Pancreas (tissue), 10 donors: Measurements from ENCODE around the gene INSC. TPM values are rescaled to one million over a fixed set of nuclear protein-coding genes. Genes with fewer than 3 reads are reported as not detected.

ENCODE experiments used
- ATAC-seq, 4 donors: fragments of 200-7000 bp; cut with Tn5 transposase; one replicate each; pipeline versions ENCODE4 v1.8.0 to v1.9.1; 2020; ENCODE audit warnings: mild to moderate bottlenecking in 4 of 4, moderate library complexity in 4 of 4
- DNase-seq, 6 donors: peaks; one replicate each; pipeline ENCODE4 v3.0.0-alpha.2; 2020
- FAIRE-seq: peaks from 2 replicates; lab custom pipeline; 2012; peaks lifted over from hg19 to GRCh38; lab: Jason Lieb, UNC
- H3K27ac ChIP-seq, 4 donors: fragments of 200-600 bp; sonication (generic); 1 replicate in 3 of 4; 2 replicates in 1 of 4; pipeline versions ENCODE4 v1.5.0 to v1.8.0; 2020
- H3K27me3 ChIP-seq, 4 donors: fragments of 200-600 bp; one replicate each; pipeline ENCODE4 v1.8.0; 2021
- H3K36me3 ChIP-seq, 3 donors: fragments of 200-600 bp; sonication (generic) in 1 of 3; one replicate each; pipeline versions ENCODE4 v1.5.0 to v1.8.0; 2020 to 2021
- H3K4me1 ChIP-seq, 3 donors: fragments of 200-600 bp; one replicate each; pipeline ENCODE4 v1.8.0; 2021
- H3K4me3 ChIP-seq, 4 donors: fragments of 200-600 bp; sonication (generic) in 2 of 4; one replicate each; pipeline versions ENCODE4 v1.5.0 to v1.8.0; 2020 to 2021
- H3K9me3 ChIP-seq, 4 donors: fragments of 200-600 bp; one replicate each; pipeline ENCODE4 v1.8.0; 2021
- WGBS, 2 donors: extraction: QIAGEN DNeasy Blood & Tissue Kit; methylation state at CpG; one replicate each; pipeline ENCODE4 v1.1.7; 2013; 5-methylcytosine and 5-hydroxymethylcytosine counted together
- intact Hi-C, 3 donors: fragments of 100-400 bp; cut with DNase I; formaldehyde crosslinking; loops; one replicate each; pipeline versions ENCODE4 v1.11.1 to v1.14.2; 2022
- polyA plus RNA-seq, 2 donors: library from polyadenylated mRNA; stranded (reverse); fragments of 200-250 nt; gene quantifications; one replicate each; pipeline ENCODE4 v1.2.3, GENCODE V29; 2013
- total RNA-seq, 6 donors: library from RNA; stranded (reverse); fragmentation: NEBNext Ultra II Directional in 4 of 6; extraction: Animal tissue kit (Norgen Biotek cat#: 25700) in 4 of 6; gene quantifications; one replicate each; pipeline versions ENCODE4 v1.2.1 to v1.2.4, GENCODE V29; 2021 to 2023
- TF ChIP-seq, protein P1 (sequence below), 4 donors: fragments of 200-600 bp; sonication (generic) in 3 of 4; IDR thresholded peaks; one replicate each; pipeline versions ENCODE4 v1.5.0 to v1.8.0; 2021; ENCODE audit warnings: antibody characterized with exemption in 4 of 4
- donor health status: healthy with polysubstance abuse.
- donor health status: DM: no; HTN: no; CAD: no; lungs with moderate emphysema.
- donor health status: DM: no; HTN: no; CAD: no.
- donor health status: control.
- donor health status: control.
- donor health status: Bipolar disorder and iron deficiency.
- donor health status: DM: yes; HTN: yes; CAD: no.
- donor health status: DM: no; HTN: no; CAD: no.
- donor health status: DM: no; HTN: no; CAD: no.
- donor health status: DM: yes; HTN: yes; CAD: no.

Gene INSC
- total and polyA plus RNA-seq, 8 donors, result 0.50 to 1.6 (median 0.57) TPM

- DNase-seq (no peak), ATAC-seq (no peak), FAIRE-seq (no peak)
- Histone ChIP-seq H3K27me3 (no peaks in the 10 kb centered on the region), H3K36me3 (no peaks in the 10 kb centered on the region), H3K4me1 (no peaks in the 10 kb centered on the region), H3K27ac (no peak overlapping the region), H3K4me3 (no peak overlapping the region), H3K9me3 (no peaks in the 10 kb centered on the region)
- 0 to 89% methylated on average over 2 of the region's 2 CpGs for WGBS, 2 donors
- TF ChIP-seq, protein P1, sequence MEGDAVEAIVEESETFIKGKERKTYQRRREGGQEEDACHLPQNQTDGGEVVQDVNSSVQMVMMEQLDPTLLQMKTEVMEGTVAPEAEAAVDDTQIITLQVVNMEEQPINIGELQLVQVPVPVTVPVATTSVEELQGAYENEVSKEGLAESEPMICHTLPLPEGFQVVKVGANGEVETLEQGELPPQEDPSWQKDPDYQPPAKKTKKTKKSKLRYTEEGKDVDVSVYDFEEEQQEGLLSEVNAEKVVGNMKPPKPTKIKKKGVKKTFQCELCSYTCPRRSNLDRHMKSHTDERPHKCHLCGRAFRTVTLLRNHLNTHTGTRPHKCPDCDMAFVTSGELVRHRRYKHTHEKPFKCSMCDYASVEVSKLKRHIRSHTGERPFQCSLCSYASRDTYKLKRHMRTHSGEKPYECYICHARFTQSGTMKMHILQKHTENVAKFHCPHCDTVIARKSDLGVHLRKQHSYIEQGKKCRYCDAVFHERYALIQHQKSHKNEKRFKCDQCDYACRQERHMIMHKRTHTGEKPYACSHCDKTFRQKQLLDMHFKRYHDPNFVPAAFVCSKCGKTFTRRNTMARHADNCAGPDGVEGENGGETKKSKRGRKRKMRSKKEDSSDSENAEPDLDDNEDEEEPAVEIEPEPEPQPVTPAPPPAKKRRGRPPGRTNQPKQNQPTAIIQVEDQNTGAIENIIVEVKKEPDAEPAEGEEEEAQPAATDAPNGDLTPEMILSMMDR (IDR thresholded peaks at IDR 0.05), result no peak
- intact Hi-C loops, result no loop called here
Measured at GRCh38 chr11:15229069-15229468, 114.3 kb downstream of the INSC start.

- no peak for FAIRE-seq
Measured at GRCh38 chr11:15232496-15232895, 117.8 kb downstream of the INSC start.

DNA sequence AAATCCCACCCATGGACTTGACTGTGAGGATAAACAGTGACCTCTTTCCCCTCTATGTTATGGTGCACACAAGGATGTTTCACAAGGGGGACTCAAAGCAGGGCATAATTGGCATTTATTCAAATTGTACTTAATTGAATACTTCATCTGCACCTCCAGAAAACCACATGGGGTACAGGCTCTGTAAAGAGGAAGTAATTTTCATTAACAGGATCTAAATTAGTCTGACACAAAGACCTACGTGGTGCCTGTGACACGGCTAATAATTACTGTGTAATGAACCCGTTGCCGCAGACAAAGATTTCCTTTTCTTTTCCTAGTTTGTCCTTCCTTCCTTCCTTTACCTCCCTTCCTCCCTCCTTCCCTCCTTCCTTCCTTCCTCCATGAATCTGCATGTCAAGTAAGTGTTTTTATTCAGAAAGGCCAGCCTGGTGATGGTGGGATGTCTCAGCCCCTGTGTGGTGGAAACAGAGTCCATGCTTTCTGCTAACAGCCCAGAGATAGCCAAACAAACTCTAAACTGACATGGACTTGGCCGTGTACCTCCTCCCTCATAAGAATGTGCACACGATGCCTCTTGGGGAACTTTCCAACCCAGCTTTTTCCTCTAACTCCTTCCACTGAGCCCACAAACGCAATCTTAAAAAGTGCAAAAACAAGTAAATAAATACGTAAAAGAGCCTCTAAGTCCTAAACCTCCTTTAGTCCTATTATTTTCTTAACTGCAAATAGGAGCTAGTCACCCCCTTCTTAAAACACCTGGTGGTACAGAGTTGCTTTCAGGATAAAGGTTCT lies 118.8 kb downstream of the INSC start:
- no peak for DNase-seq
- TF ChIP-seq, protein P1 (IDR thresholded peaks at IDR 0.05), result no peak
- FAIRE-seq, result no peak
- H3K9me3 ChIP-seq, result no peaks in the 10 kb centered on the region
- no peaks in the 10 kb centered on the region for H3K36me3 ChIP-seq
- no peaks in the 10 kb centered on the region for H3K27me3 ChIP-seq
- ATAC-seq, result no peak
- no peaks in the 10 kb centered on the region for H3K4me1 ChIP-seq
- 69 to 81% methylated on average over 8 of the region's 8 CpGs for WGBS, 2 donors
- no peak overlapping the region for H3K4me3 ChIP-seq
- H3K27ac ChIP-seq, result no peak overlapping the region
- intact Hi-C loops, result no loop called here

More at GRCh38 chr11:15232496-15232895, 117.8 kb downstream of the INSC start:
- Histone ChIP-seq H3K36me3 (no peaks in the 10 kb centered on the region), H3K27me3 (no peaks in the 10 kb centered on the region), H3K4me1 (no peaks in the 10 kb centered on the region), H3K27ac (no peak overlapping the region), H3K4me3 (no peak overlapping the region), H3K9me3 (no peaks in the 10 kb centered on the region)
- intact Hi-C loops, result no loop called here
- WGBS, 2 donors, result 74 to 78% methylated on average over 4 of the region's 4 CpGs
- ATAC-seq, result no peak
- TF ChIP-seq, protein P1 (IDR thresholded peaks at IDR 0.05), result no peak
- no peak for DNase-seq

- no peaks in the 10 kb centered on the region for H3K27me3 ChIP-seq
- FAIRE-seq (no peak), ATAC-seq (no peak), DNase-seq (no peak)
- WGBS, 2 donors, result 79 to 86% methylated on average over 3 of the region's 3 CpGs
- intact Hi-C loops, result no loop called here
- H3K4me1 ChIP-seq, result no peaks in the 10 kb centered on the region
- TF ChIP-seq, protein P1 (IDR thresholded peaks at IDR 0.05), result no peak
- no peak overlapping the region for H3K27ac ChIP-seq
- no peak overlapping the region for H3K4me3 ChIP-seq
- H3K36me3 ChIP-seq, result no peaks in the 10 kb centered on the region
- H3K9me3 ChIP-seq, result no peaks in the 10 kb centered on the region
Measured at GRCh38 chr11:15234796-15235195, 120.1 kb downstream of the INSC start.

GRCh38 chr11:15236559-15236958 lies 121.8 kb downstream of the INSC start:
- DNase-seq, result no peak
- no peak for ATAC-seq
- no peaks in the 10 kb centered on the region for H3K27me3 ChIP-seq
- TF ChIP-seq, protein P1 (IDR thresholded peaks at IDR 0.05), result no peak
- no peaks in the 10 kb centered on the region for H3K9me3 ChIP-seq
- no peaks in the 10 kb centered on the region for H3K36me3 ChIP-seq
- H3K27ac ChIP-seq, result no peak overlapping the region
- no peaks in the 10 kb centered on the region for H3K4me1 ChIP-seq
- intact Hi-C loops, result no loop called here
- WGBS, 2 donors, result 79 to 80% methylated on average over 4 of the region's 4 CpGs
- no peak for FAIRE-seq
- no peak overlapping the region for H3K4me3 ChIP-seq
